Colonic mucosa (tissue), 4 donors: ENCODE measurements around the gene DNA2. TPM values are rescaled to one million over a fixed set of nuclear protein-coding genes. Genes with fewer than 3 reads are reported as not detected.
"Not testable (repeated sequence)": the region's sequence is repeated elsewhere in the genome, so short reads cannot be mapped to it uniquely, and the experiment has no call there.

Experiments used
- DNase-seq: peaks from one replicate; pipeline ENCODE4 v3.0.0-alpha.2; 2020
- H3K27ac ChIP-seq: fragments of 200-600 bp; one replicate; pipeline ENCODE4 v1.8.0; 2021
- H3K27me3 ChIP-seq: fragments of 200-600 bp; one replicate; pipeline ENCODE4 v1.8.0; 2021
- H3K36me3 ChIP-seq: fragments of 200-600 bp; one replicate; pipeline ENCODE4 v1.8.0; 2021
- H3K4me1 ChIP-seq: fragments of 200-600 bp; one replicate; pipeline ENCODE4 v1.8.0; 2021; ENCODE audit warnings: mild to moderate bottlenecking
- H3K4me3 ChIP-seq: fragments of 200-600 bp; one replicate; pipeline ENCODE4 v1.8.0; 2021
- H3K9ac ChIP-seq, 2 donors: one replicate each; pipeline ENCODE4 v1.7.0; 2013; ENCODE audit warnings: control low read depth in 2 of 2, low read depth in 2 of 2, low read length in 2 of 2
- H3K9me3 ChIP-seq: fragments of 200-600 bp; one replicate; pipeline ENCODE4 v1.8.0; 2021
- CTCF ChIP-seq: fragments of 200-600 bp; IDR thresholded peaks from one replicate; pipeline ENCODE4 v1.8.0; 2022; ENCODE audit warnings: antibody characterized with exemption, mild to moderate bottlenecking
- intact Hi-C: fragments of 100-400 bp; cut with DNase I; formaldehyde crosslinking; loops from one replicate; pipeline ENCODE4 v1.14.1; 2022
- total RNA-seq, 2 donors: library from RNA; stranded (reverse); fragmentation: NEBNext Ultra II Directional in 1 of 2; extraction: Animal tissue kit (Norgen Biotek cat#: 25700) in 1 of 2; gene quantifications; one replicate each; pipeline ENCODE4 v1.2.1, GENCODE V29; 2021
- donor health status: healthy.
- donor health status: DM: no; HTN: no; CAD: no.
- donor health status: DM: no; HTN: no; CAD: no.

Gene DNA2
- 10 to 100 TPM in 1 of 2 donors, 1 to 10 TPM in 1; 7.7 to 16.4 TPM for total RNA-seq

DNA sequence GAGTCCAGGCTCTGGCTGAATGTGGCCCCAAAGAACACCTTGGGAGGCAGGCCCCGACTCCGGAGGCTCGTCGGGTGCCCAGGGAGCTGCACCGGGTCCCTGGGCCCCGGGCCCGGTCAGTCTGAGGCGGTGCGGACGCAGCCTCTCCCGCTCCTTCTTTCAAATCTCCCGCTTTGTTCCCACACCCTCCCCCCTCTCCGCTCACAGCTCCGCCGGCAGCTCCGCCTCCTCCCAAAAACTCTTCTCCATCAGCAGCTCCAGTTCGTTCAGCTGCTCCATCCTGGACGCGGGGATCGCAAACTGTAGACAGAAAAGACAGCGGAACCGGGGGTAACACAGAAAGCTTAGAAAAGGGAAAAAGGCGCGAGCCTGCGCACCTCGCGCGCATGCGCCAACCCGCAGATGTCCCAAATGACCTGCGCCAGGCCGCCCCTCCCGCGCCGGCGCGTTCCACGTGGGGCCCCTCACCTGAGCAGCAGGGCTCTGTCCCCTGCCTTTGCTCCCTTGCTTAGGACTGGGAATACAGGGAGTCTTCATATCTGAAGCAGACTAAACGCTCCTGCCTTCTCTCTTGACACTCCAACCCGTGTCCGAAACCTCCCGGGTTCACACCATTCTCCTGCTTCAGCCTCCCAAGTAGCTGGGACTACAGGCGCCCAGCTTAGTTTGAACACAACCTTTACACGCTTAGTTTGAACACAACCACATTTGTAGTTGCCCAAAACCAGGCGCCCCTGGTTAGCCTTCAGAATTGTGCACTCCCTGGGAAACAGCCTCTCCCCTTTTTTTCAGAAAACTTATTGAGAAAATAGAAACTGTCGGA, at the start of gene DNA2:
Gene DNA2, minus strand, starts transcription at position 388 of the 823 bp plus-strand sequence. Its CDS starts 109 bp downstream, at position 279.
- no peak within 1 kb of the TSS for H3K27ac ChIP-seq
- H3K9ac ChIP-seq: peak within 1 kb of the TSS; percentile 52 to 56
- peaks cover 5% of the 10 kb centered on the region for H3K4me1 ChIP-seq
- intact Hi-C loops: no loop called here
- H3K27me3 ChIP-seq: no peaks in the 10 kb centered on the region
- H3K4me3 ChIP-seq: peak within 1 kb of the TSS; percentile 69
- H3K9me3 ChIP-seq: no peaks in the 10 kb centered on the region
- DNase-seq: peak; percentile 79
- TF ChIP-seq CTCF: no peak
- no peaks in the 10 kb centered on the region for H3K36me3 ChIP-seq

DNA sequence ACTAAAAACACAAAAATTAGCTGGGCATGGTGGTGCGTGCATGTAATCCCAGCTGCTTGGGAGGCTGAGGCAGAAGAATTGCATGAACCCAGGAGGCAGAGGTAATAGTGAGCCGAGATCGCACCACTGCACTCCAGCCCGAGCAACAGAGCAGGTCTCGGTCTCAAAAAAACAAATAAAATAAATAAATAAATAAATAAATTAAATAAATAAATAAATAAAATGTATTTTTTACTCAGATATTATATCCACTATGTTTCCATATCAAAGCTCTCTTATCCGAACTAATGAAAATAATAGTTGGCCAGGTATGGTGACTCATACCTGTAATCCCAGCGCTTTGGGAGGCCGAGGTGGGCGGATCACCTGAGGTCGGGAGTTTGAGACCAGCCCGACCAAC, 46.8 kb upstream of the DNA2 start:
- H3K4me1 ChIP-seq, intact Hi-C loops, H3K36me3 ChIP-seq, H3K4me3 ChIP-seq, DNase-seq, H3K9ac ChIP-seq, H3K27ac ChIP-seq, H3K27me3 ChIP-seq, H3K9me3 ChIP-seq: not testable (repeated sequence)

- Histone ChIP-seq H3K4me1 (peaks cover 4% of the 10 kb centered on the region), H3K4me3 (no peak overlapping the region), H3K9ac (no peak overlapping the region), H3K27me3 (no peaks in the 10 kb centered on the region), H3K27ac (no peak overlapping the region), H3K36me3 (peaks cover 3% of the 10 kb centered on the region), H3K9me3 (no peaks in the 10 kb centered on the region)
- intact Hi-C loops: no loop called here
- DNase-seq: no peak
- TF ChIP-seq CTCF: no peak
These were observed 45.4 kb upstream of the DNA2 start for GRCh38 chr10:68517188-68517587.

DNA sequence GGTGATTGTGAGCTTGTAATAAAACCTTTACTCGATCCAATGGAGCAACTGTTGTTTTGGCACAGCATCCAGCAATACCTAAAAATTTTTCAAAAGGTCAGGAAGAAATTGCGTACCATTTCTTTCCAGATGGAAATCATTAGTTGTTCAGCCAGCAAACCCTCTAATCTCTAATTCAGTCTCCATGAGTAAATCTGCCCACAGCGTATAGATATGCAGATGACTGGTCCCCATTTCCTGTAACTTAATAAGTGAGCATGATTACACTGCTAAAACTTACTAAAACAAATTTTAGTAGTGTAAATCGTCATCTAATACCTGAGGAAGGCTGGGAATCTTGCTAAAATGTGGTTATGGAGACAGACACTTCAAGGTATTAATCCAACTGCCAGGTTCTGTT, 45.0 kb upstream of the DNA2 start:
- peaks cover 3% of the 10 kb centered on the region for H3K36me3 ChIP-seq
- no peak overlapping the region for H3K27ac ChIP-seq

GRCh38 chr10:68516216-68516615, 44.4 kb upstream of the DNA2 start:
- H3K4me1 ChIP-seq, H3K27ac ChIP-seq, DNase-seq, H3K9ac ChIP-seq, H3K27me3 ChIP-seq, H3K9me3 ChIP-seq, H3K36me3 ChIP-seq, H3K4me3 ChIP-seq, intact Hi-C loops: not testable (repeated sequence)

More for the DNA sequence above, 45.0 kb upstream of the DNA2 start:
- no peaks in the 10 kb centered on the region for H3K27me3 ChIP-seq
- H3K4me3 ChIP-seq: no peak overlapping the region
- intact Hi-C loops: no loop called here
- H3K9me3 ChIP-seq: no peaks in the 10 kb centered on the region
- H3K9ac ChIP-seq: no peak overlapping the region
- TF ChIP-seq CTCF: no peak
- peaks cover 4% of the 10 kb centered on the region for H3K4me1 ChIP-seq
- DNase-seq: no peak

DNA sequence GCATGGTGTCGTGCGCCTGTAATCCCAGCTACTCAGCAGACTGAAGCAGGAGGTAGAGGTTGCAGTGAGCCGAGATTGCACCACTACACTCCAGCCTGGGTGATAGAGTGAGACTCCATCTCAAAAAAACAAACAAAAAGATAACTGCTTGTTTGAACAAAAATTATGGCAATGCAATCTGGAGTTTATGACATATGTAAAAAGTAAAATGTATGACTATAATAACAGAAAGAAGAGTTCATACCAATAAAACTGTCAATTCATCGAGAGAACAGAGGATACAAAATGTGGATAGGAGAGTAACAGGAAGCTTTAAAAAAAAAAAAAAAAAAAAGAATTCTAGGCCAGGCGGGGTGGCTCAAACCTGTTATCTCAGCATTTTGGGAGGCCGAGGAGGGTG, 36.3 kb upstream of the DNA2 start:
- H3K9me3 ChIP-seq: no peaks in the 10 kb centered on the region
- no peak for TF ChIP-seq CTCF

More for the DNA sequence above, 36.3 kb upstream of the DNA2 start:
- Histone ChIP-seq H3K4me3 (no peak overlapping the region), H3K4me1 (no peaks in the 10 kb centered on the region), H3K36me3 (no peaks in the 10 kb centered on the region), H3K27me3 (no peaks in the 10 kb centered on the region), H3K27ac (no peak overlapping the region), H3K9ac (no peak overlapping the region)
- no peak for DNase-seq
- intact Hi-C loops: no loop called here
